Fibroblast of mammary gland (primary cell): ENCODE measurements around the gene FOXK1.
"Not testable (repeated sequence)": the region's sequence is repeated elsewhere in the genome, so short reads cannot be mapped to it uniquely, and the experiment has no call there.

Source experiments
- DNase-seq: peaks from one replicate; pipeline ENCODE4 v3.0.0-alpha.2; 2010; ENCODE audit warnings: low read depth
- H3K4me3 ChIP-seq: 2 replicates; pipeline ENCODE4 v1.5.1; 2011; ENCODE audit warnings: low read depth, mild to moderate bottlenecking, low read length, moderate library complexity; ENCODE audit not compliant: control insufficient read depth
- TF ChIP-seq, protein P1 (sequence below): conservative IDR thresholded peaks from 2 replicates; pipeline ENCODE4 v1.5.1; 2011; ENCODE audit warnings: low read depth, low read length, inconsistent platforms; ENCODE audit not compliant: control insufficient read depth, insufficient read depth

FOXK1 gene

DNA sequence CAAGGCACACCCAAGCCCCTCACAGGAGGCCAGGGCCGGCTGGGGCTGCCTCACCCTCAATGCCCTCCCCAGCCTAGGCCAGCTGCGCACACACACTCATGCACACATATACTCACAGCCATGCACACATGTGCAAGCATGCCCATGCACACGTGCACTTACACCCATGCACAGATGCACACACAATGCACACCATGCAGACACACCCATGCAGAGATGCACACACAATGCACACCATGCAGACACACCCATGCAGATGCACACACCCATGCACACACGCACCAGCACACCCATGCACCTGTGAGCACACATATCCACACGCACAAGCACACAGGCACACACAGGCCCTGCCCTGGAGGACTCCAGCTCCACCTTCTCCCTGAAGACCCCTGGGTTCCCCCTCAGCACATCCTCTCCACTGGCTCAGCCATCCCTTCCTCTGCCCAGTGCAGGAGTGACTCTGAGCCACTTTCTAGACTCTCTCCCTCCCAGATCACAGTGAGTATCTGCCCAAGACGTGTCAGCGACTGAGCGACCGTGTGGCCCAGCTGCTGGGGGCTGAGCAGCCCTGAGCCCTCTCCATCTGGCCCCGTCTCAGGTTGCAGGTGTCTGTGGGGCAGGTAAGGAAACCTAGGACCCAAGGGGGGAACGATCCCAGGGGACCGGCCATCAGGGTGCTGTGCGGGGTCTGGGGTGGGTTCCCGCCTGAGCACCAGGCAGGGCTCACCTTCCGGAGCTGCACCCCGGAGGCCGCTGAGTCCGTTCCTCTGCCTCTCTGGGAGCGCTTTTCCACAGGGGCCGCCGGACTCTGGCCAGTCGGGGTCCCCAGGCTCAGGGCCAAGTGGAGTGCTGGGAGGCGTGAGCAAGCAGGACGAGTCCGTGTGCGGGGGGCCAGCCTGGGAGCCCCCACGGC, 119.1 kb downstream of the FOXK1 start:
- no peak for DNase-seq
- TF ChIP-seq, protein P1, sequence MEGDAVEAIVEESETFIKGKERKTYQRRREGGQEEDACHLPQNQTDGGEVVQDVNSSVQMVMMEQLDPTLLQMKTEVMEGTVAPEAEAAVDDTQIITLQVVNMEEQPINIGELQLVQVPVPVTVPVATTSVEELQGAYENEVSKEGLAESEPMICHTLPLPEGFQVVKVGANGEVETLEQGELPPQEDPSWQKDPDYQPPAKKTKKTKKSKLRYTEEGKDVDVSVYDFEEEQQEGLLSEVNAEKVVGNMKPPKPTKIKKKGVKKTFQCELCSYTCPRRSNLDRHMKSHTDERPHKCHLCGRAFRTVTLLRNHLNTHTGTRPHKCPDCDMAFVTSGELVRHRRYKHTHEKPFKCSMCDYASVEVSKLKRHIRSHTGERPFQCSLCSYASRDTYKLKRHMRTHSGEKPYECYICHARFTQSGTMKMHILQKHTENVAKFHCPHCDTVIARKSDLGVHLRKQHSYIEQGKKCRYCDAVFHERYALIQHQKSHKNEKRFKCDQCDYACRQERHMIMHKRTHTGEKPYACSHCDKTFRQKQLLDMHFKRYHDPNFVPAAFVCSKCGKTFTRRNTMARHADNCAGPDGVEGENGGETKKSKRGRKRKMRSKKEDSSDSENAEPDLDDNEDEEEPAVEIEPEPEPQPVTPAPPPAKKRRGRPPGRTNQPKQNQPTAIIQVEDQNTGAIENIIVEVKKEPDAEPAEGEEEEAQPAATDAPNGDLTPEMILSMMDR = no peak

DNA sequence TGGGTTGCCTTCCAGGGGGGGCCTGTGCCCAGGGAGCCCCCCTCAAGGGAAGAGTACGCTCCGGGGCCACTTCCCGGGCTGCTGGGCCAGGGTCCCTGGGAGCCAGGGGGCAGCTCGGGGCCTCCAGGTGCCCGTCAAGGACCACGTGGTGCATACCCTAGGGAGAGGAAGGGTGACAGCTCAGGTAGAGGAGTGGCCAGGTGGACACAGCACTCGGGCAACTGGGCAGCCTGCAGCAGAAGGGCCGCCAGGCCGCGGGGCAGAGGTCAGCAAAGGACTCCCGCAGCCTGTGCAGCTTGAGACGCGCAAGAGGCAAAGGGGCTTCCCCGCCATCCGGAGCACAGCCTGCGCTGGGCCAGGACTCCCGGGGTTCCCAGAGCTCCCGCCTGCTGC, 119.7 kb downstream of the FOXK1 start:
- DNase-seq = no peak
- TF ChIP-seq, protein P1 = no peak
- no peak overlapping the region for H3K4me3 ChIP-seq

More for the DNA sequence above, 119.1 kb downstream of the FOXK1 start:
- H3K4me3 ChIP-seq = no peak overlapping the region

DNA sequence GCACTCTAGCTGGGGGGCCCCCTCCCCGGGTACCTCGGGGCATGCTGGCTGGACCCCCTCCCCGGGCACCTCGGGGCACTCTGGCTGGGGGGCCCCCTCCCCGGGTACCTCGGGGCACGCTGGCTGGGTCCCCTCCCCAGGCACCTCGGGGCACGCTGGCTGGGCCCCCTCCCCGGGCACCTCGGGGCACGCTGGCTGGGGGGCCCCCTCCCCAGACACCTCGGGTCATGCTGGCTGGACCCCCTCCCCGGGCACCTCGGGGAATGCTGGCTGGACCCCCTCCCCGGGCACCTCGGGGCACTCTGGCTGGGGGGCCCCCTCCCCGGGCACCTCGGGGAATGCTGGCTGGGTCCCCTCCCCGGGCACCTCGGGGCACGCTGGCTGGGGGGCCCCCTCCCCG, 120.5 kb downstream of the FOXK1 start:
- DNase-seq = not testable (repeated sequence)

DNA sequence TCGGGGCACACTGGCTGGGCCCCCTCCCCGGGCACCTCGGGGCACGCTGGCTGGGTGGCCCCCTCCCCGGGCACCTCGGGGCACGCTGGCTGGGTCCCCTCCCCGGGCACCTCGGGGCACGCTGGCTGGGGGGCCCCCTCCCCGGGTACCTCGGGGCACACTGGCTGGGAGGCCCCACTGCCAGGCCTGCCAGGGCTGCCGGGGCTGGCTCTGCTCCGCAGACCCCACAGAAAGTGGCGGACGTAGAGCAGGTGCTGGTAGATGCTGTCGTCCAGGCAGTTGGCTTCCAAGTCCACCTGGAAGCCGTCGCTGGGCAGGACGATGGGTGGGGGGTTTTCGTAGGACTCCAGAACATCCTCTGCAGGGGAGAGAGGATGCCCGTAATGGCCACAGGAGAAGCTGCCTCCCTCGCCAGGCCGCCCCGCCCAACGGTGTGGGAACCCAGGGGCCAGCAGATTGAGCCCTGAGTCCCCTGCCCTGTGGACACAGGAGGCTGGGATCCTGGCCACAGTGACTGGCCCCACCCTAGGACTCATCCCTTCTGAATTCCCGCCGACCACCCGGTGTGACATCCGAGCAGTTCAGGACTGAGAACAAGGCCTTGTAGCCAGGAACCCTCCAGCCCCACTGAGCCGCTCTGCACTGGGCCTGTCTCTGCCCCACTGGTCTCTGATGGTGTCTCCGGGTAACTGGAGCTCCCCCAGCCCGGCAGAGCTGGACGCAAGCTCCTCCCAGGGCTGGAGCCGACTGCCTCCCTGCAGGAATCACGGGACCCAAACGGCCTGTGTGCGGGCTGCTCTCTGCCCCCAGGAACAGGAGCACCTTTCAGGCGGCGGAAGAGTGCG, 121.5 kb downstream of the FOXK1 start:
- H3K4me3 ChIP-seq = no peak overlapping the region
- no peak for DNase-seq
- TF ChIP-seq, protein P1 = no peak

More for the DNA sequence above, 120.5 kb downstream of the FOXK1 start:
- H3K4me3 ChIP-seq = not testable (repeated sequence)

DNA sequence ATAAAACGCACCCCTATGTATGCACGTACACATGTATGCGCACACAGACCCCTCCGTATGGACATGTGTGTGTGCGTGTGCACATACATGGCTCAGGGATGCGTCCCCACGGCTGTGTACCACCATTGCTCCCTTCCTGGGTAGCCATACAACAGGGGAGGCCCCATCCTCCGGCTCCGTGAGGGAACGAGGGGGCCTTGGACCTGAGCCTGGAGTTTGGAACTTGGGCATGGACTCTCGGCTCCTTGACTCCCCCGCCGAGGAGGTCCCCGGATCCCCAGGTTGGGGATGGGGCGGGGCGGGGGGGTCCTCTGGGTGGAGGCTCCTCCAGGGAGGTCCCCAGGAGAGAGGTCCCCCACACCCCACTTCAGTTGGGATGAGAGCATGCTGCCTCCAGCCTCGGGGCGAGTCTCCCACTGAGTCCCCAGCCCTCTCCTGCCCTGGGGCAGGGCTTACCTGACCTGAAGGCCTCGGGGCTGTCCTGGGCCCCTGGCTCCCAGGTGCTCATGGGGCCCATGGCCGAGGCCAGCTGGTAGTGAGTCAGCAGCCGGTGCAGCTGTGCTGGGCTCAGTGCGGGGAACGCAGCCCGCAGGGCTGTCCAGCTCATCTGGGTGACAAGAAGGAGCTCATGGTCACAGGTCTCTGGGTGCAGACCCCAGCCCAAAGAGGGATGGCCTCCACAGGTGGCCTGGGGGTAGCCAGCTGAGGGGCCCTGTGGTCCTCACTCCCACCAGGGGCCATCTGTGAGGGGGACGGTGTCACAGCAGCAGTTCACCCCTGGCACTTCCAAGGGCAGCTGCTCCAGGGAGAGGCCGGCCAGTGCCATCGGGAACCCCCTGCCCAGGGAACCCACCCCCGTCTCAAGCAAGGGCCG, 123.3 kb downstream of the FOXK1 start:
- TF ChIP-seq, protein P1 = no peak
- no peak overlapping the region for H3K4me3 ChIP-seq
- no peak for DNase-seq

DNA sequence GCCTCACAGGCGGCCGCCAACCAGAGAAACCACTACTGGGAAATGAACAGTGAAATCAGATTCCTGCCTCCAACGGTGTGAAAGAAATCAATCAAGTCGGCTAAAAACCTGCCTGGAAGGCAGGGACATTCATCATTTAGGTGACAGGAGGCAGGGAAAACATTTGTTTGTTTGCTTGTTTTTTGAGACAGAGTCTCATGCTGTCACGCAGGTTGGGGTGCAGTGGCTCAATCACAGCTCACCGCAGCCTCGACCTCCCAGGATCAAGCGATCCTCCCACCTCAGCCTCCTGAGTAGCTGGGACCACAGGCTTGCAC, 123.8 kb downstream of the FOXK1 start:
- TF ChIP-seq, protein P1 = no peak
- no peak overlapping the region for H3K4me3 ChIP-seq
- no peak for DNase-seq
